Measurements from ENCODE around the gene ALS2.

DNA sequence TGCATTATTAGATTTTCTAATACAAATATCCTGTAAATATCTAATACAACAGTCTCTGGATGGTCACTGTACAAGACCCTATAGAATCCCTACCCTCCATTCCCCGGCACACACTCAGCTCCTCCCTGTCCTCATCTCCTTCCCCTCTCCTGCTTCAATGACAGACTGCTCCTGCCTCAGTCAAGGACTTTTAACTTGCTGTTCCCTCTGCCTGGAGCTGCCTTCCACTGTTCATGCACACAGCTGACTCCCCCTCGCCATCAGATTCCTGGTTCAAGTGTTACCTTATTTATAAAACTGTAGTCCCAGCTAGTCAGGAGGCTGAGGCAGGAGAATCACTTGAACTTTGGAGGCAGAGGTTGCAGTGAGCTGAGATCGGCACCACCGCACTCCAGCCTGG lies 28.9 kb upstream of the ALS2 start:
- TF ChIP-seq CTCF (IDR thresholded peaks at IDR 0.05) (no peak), POLR2A (IDR thresholded peaks at IDR 0.05) (no peak)
